GM23338 (cell line): ENCODE measurements around the gene UBA5. TPM values are rescaled to one million over a fixed set of nuclear protein-coding genes. Genes with fewer than 3 reads are reported as not detected.

Source experiments
- ATAC-seq: fragments of 200-7000 bp; cut with Tn5 transposase; 3 replicates; pipeline ENCODE4 v1.9.1; 2020
- DNase-seq: peaks from one replicate; pipeline ENCODE4 v3.0.0-alpha.2; 2015; ENCODE audit warnings: low spot score
- H2AFZ ChIP-seq: fragments of 200-600 bp; sonication (generic); 2 replicates; pipeline ENCODE4 v1.8.0; 2016; ENCODE audit warnings: antibody characterized with exemption, mild to moderate bottlenecking, moderate library complexity
- H3F3A ChIP-seq: fragments of 200-600 bp; sonication (generic); replicated peaks from 2 replicates; pipeline ENCODE4 v1.8.0; 2017; ENCODE audit warnings: antibody characterized with exemption, mixed run types, low read depth
- H3K27ac ChIP-seq: fragments of 200-600 bp; sonication (generic); 2 replicates; pipeline ENCODE4 v1.6.1; 2016; ENCODE audit warnings: low read depth
- H3K27me3 ChIP-seq: fragments of 200-600 bp; sonication (generic); 2 replicates; pipeline ENCODE4 v1.8.0; 2016; ENCODE audit warnings: mild to moderate bottlenecking, mixed run types, moderate library complexity; ENCODE audit not compliant: insufficient read depth
- H3K36me3 ChIP-seq: fragments of 200-600 bp; sonication (generic); 2 replicates; pipeline ENCODE4 v1.8.0; 2016; ENCODE audit warnings: mild to moderate bottlenecking; ENCODE audit not compliant: insufficient read depth
- H3K4me1 ChIP-seq: fragments of 200-600 bp; sonication (generic); 2 replicates; pipeline ENCODE4 v1.8.0; 2016; ENCODE audit warnings: mild to moderate bottlenecking, moderate library complexity; ENCODE audit not compliant: insufficient read depth
- H3K4me2 ChIP-seq: fragments of 200-600 bp; sonication (generic); 2 replicates; pipeline ENCODE4 v1.7.1; 2017; ENCODE audit warnings: mixed run types
- H3K4me3 ChIP-seq: fragments of 200-600 bp; sonication (generic); 2 replicates; pipeline ENCODE4 v1.6.1; 2016; ENCODE audit warnings: mixed run types
- H3K79me2 ChIP-seq: fragments of 200-600 bp; sonication (generic); replicated peaks from 2 replicates; pipeline ENCODE4 v1.8.0; 2017; ENCODE audit warnings: mild to moderate bottlenecking; ENCODE audit not compliant: insufficient read depth
- H3K9me2 ChIP-seq: fragments of 200-600 bp; sonication (generic); 2 replicates; pipeline ENCODE4 v1.8.0; 2017; ENCODE audit not compliant: insufficient read depth
- H4K20me1 ChIP-seq: fragments of 200-600 bp; sonication (generic); replicated peaks from 2 replicates; pipeline ENCODE4 v1.8.0; 2017; ENCODE audit warnings: mild to moderate bottlenecking; ENCODE audit not compliant: insufficient read depth
- H3K27ac Mint-ChIP-seq: 2 replicates; pipeline ENCODE4 v1.8.0; 2020; ENCODE audit warnings: inconsistent platforms, mild to moderate bottlenecking, moderate library complexity, mixed read lengths
- H3K27me3 Mint-ChIP-seq: 3 replicates; pipeline ENCODE4 v1.8.0; 2022; ENCODE audit warnings: low read depth, mild to moderate bottlenecking, moderate library complexity, mixed read lengths, inconsistent platforms; ENCODE audit not compliant: insufficient read depth, poor library complexity
- H3K36me3 Mint-ChIP-seq: 3 replicates; pipeline ENCODE4 v1.8.0; 2021; ENCODE audit warnings: low read depth, mild to moderate bottlenecking, inconsistent platforms, moderate library complexity, mixed read lengths
- H3K4me1 Mint-ChIP-seq: 3 replicates; pipeline ENCODE4 v1.8.0; 2020; ENCODE audit warnings: mild to moderate bottlenecking, inconsistent platforms, mixed read lengths
- H3K4me3 Mint-ChIP-seq: 3 replicates; pipeline ENCODE4 v1.8.0; 2021; ENCODE audit warnings: moderate library complexity, mild to moderate bottlenecking, inconsistent platforms, mixed read lengths
- H3K9me3 Mint-ChIP-seq: 3 replicates; pipeline ENCODE4 v1.8.0; 2020; ENCODE audit warnings: moderate library complexity, mild to moderate bottlenecking, inconsistent platforms, mixed read lengths
- CREB1 ChIP-seq: fragments of 250-450 bp; sonication (Bioruptor Pico); IDR thresholded peaks from 2 replicates; pipeline ENCODE4 v1.5.0; 2020; ENCODE audit warnings: low read depth, mild to moderate bottlenecking, moderate library complexity
- EZH2 ChIP-seq: fragments of 200-600 bp; sonication (generic); IDR thresholded peaks from one replicate; pipeline ENCODE4 v1.8.0; 2017; ENCODE audit warnings: antibody characterized with exemption, mild to moderate bottlenecking, low read depth; ENCODE audit not compliant: unreplicated experiment
- EZH2phosphoT487 ChIP-seq: fragments of 200-600 bp; sonication (generic); IDR thresholded peaks from one replicate; pipeline ENCODE4 v1.8.1; 2018; ENCODE audit warnings: antibody characterized with exemption; ENCODE audit not compliant: unreplicated experiment
- JUNB ChIP-seq: IDR thresholded peaks from one replicate; pipeline ENCODE4 v1.6.1; 2016; ENCODE audit warnings: antibody characterized with exemption; ENCODE audit not compliant: unreplicated experiment
- NANOG ChIP-seq: IDR thresholded peaks from 2 replicates; pipeline ENCODE4 v1.6.1; 2016; ENCODE audit warnings: antibody characterized with exemption, borderline replicate concordance
- POLR2AphosphoS5 ChIP-seq: IDR thresholded peaks from 2 replicates; pipeline ENCODE4 v1.6.1; 2016; ENCODE audit warnings: antibody characterized with exemption, low read depth
- STAT1 ChIP-seq: IDR thresholded peaks from one replicate; pipeline ENCODE4 v1.6.1; 2016; ENCODE audit warnings: antibody characterized with exemption; ENCODE audit not compliant: unreplicated experiment
- ZNF114 ChIP-seq: fragments of 250-450 bp; sonication (Bioruptor Pico); IDR thresholded peaks from 2 replicates; pipeline ENCODE4 v1.5.0; 2020; ENCODE audit warnings: mild to moderate bottlenecking, moderate library complexity
- ZNF331 ChIP-seq: fragments of 250-450 bp; sonication (Bioruptor Pico); IDR thresholded peaks from 2 replicates; pipeline ENCODE4 v1.5.0; 2020; ENCODE audit warnings: low read depth, mild to moderate bottlenecking, moderate library complexity
- polyA plus RNA-seq: library from polyadenylated mRNA; unstranded; fragments of >200 nt; fragmentation: Nextera tagmentation; extraction: Ambion mirVana; gene quantifications from 2 replicates; pipeline ENCODE4 v1.2.1, GENCODE V29; 2016
- total RNA-seq: library from RNA; depleted of rRNA; stranded (reverse); fragments of >200 nt; shearing (Covaris generic); gene quantifications from 2 replicates; pipeline ENCODE4 v1.2.3, GENCODE V29; 2014
- TF ChIP-seq, protein P1 (sequence below): IDR thresholded peaks from one replicate; pipeline ENCODE4 v1.6.1; 2018; ENCODE audit warnings: antibody characterized with exemption; ENCODE audit not compliant: unreplicated experiment
- TF ChIP-seq, protein P2 (sequence below): fragments of 250-450 bp; sonication (Bioruptor Pico); IDR thresholded peaks from 2 replicates; pipeline ENCODE4 v1.5.0; 2020; ENCODE audit warnings: mild to moderate bottlenecking, moderate library complexity
- TF ChIP-seq, protein P3 (sequence below), 2 experiments: fragments of 200-600 bp in 1 of 2; sonication (generic) in 1 of 2; conservative IDR thresholded peaks; 2 replicates each; pipeline versions ENCODE4 v1.5.1 to v1.6.1; 2016 to 2017; ENCODE audit warnings: antibody characterized with exemption in 2 of 2, low read depth in 2 of 2, mild to moderate bottlenecking in 2 of 2, moderate library complexity in 1 of 2
- TF ChIP-seq, protein P4 (sequence below): IDR thresholded peaks from 2 replicates; pipeline ENCODE4 v1.6.1; 2016; ENCODE audit warnings: antibody characterized with exemption

The UBA5 gene
- total and polyA plus RNA-seq, 2 experiments from 2014 or later, result 22.8 to 51.5 TPM

DNA sequence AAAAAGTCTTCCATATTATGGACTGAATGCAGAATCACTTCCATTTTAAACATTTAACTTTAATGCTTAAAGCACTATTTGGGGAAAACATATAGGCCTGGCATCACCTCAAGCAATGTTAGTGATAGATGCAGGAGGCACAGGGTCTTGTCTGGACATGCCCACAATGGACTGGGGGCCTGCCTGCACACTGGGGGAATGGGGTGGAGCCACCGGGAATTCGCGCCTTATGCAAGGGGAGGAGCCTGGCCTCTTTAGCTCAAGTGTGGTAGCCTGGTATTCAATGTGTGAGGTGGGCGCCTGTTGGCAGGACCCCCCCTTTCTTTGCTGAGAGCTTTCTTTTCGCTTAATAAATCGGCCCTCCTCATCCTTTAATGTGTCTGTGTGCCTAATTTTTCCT is 33.2 kb upstream of the UBA5 start:
- H3K4me1 Mint-ChIP-seq, result peaks cover 14% of the 10 kb centered on the region; the same call in 2 of the 3 replicates
- H2AFZ ChIP-seq, result no peak overlapping the region
- H3K27ac Mint-ChIP-seq, result peak overlapping the region; percentile 93

More for the DNA sequence above, 33.2 kb upstream of the UBA5 start:
- peak overlapping the region; percentile 12; the same call in 1 of the 2 replicates for H3K27ac ChIP-seq
- ATAC-seq, result peak; percentile 84
- H3K79me2 ChIP-seq, result no peaks in the 10 kb centered on the region
- no peaks in the 10 kb centered on the region for H3K27me3 ChIP-seq
- no peak overlapping the region for H3K4me2 ChIP-seq
- H3K4me3 ChIP-seq, result no peak overlapping the region
- no peaks in the 10 kb centered on the region for H3K36me3 ChIP-seq
- no peaks in the 10 kb centered on the region for H3K9me3 Mint-ChIP-seq
- H4K20me1 ChIP-seq, result no peaks in the 10 kb centered on the region
- no peak overlapping the region for H3K4me3 Mint-ChIP-seq
- H3K36me3 Mint-ChIP-seq, result peaks cover 2% of the 10 kb centered on the region; the same call in 2 of the 3 replicates
- H3K9me2 ChIP-seq, result no peaks in the 10 kb centered on the region
- TF ChIP-seq, protein P1, sequence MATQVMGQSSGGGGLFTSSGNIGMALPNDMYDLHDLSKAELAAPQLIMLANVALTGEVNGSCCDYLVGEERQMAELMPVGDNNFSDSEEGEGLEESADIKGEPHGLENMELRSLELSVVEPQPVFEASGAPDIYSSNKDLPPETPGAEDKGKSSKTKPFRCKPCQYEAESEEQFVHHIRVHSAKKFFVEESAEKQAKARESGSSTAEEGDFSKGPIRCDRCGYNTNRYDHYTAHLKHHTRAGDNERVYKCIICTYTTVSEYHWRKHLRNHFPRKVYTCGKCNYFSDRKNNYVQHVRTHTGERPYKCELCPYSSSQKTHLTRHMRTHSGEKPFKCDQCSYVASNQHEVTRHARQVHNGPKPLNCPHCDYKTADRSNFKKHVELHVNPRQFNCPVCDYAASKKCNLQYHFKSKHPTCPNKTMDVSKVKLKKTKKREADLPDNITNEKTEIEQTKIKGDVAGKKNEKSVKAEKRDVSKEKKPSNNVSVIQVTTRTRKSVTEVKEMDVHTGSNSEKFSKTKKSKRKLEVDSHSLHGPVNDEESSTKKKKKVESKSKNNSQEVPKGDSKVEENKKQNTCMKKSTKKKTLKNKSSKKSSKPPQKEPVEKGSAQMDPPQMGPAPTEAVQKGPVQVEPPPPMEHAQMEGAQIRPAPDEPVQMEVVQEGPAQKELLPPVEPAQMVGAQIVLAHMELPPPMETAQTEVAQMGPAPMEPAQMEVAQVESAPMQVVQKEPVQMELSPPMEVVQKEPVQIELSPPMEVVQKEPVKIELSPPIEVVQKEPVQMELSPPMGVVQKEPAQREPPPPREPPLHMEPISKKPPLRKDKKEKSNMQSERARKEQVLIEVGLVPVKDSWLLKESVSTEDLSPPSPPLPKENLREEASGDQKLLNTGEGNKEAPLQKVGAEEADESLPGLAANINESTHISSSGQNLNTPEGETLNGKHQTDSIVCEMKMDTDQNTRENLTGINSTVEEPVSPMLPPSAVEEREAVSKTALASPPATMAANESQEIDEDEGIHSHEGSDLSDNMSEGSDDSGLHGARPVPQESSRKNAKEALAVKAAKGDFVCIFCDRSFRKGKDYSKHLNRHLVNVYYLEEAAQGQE, result no peak
- TF ChIP-seq NANOG (no peak), EZH2 (no peak), ZNF114 (no peak), EZH2phosphoT487 (no peak), STAT1 (no peak), ZNF331 (CRISPR knock-in tag) (no peak), JUNB (no peak), CREB1 (CRISPR knock-in tag) (no peak), POLR2AphosphoS5 (no peak)
- TF ChIP-seq, protein P2, sequence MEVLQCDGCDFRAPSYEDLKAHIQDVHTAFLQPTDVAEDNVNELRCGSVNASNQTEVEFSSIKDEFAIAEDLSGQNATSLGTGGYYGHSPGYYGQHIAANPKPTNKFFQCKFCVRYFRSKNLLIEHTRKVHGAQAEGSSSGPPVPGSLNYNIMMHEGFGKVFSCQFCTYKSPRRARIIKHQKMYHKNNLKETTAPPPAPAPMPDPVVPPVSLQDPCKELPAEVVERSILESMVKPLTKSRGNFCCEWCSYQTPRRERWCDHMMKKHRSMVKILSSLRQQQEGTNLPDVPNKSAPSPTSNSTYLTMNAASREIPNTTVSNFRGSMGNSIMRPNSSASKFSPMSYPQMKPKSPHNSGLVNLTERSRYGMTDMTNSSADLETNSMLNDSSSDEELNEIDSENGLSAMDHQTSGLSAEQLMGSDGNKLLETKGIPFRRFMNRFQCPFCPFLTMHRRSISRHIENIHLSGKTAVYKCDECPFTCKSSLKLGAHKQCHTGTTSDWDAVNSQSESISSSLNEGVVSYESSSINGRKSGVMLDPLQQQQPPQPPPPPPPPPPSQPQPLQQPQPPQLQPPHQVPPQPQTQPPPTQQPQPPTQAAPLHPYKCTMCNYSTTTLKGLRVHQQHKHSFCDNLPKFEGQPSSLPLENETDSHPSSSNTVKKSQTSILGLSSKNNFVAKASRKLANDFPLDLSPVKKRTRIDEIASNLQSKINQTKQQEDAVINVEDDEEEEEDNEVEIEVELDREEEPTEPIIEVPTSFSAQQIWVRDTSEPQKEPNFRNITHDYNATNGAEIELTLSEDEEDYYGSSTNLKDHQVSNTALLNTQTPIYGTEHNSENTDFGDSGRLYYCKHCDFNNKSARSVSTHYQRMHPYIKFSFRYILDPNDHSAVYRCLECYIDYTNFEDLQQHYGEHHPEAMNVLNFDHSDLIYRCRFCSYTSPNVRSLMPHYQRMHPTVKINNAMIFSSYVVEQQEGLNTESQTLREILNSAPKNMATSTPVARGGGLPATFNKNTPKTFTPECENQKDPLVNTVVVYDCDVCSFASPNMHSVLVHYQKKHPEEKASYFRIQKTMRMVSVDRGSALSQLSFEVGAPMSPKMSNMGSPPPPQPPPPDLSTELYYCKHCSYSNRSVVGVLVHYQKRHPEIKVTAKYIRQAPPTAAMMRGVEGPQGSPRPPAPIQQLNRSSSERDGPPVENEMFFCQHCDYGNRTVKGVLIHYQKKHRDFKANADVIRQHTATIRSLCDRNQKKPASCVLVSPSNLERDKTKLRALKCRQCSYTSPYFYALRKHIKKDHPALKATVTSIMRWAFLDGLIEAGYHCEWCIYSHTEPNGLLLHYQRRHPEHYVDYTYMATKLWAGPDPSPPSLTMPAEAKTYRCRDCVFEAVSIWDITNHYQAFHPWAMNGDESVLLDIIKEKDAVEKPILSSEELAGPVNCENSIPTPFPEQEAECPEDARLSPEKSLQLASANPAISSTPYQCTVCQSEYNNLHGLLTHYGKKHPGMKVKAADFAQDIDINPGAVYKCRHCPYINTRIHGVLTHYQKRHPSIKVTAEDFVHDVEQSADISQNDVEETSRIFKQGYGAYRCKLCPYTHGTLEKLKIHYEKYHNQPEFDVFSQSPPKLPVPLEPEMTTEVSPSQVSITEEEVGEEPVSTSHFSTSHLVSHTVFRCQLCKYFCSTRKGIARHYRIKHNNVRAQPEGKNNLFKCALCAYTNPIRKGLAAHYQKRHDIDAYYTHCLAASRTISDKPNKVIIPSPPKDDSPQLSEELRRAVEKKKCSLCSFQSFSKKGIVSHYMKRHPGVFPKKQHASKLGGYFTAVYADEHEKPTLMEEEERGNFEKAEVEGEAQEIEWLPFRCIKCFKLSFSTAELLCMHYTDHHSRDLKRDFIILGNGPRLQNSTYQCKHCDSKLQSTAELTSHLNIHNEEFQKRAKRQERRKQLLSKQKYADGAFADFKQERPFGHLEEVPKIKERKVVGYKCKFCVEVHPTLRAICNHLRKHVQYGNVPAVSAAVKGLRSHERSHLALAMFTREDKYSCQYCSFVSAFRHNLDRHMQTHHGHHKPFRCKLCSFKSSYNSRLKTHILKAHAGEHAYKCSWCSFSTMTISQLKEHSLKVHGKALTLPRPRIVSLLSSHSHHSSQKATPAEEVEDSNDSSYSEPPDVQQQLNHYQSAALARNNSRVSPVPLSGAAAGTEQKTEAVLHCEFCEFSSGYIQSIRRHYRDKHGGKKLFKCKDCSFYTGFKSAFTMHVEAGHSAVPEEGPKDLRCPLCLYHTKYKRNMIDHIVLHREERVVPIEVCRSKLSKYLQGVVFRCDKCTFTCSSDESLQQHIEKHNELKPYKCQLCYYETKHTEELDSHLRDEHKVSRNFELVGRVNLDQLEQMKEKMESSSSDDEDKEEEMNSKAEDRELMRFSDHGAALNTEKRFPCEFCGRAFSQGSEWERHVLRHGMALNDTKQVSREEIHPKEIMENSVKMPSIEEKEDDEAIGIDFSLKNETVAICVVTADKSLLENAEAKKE (CRISPR knock-in tag), result no peak
- TF ChIP-seq, protein P3, sequence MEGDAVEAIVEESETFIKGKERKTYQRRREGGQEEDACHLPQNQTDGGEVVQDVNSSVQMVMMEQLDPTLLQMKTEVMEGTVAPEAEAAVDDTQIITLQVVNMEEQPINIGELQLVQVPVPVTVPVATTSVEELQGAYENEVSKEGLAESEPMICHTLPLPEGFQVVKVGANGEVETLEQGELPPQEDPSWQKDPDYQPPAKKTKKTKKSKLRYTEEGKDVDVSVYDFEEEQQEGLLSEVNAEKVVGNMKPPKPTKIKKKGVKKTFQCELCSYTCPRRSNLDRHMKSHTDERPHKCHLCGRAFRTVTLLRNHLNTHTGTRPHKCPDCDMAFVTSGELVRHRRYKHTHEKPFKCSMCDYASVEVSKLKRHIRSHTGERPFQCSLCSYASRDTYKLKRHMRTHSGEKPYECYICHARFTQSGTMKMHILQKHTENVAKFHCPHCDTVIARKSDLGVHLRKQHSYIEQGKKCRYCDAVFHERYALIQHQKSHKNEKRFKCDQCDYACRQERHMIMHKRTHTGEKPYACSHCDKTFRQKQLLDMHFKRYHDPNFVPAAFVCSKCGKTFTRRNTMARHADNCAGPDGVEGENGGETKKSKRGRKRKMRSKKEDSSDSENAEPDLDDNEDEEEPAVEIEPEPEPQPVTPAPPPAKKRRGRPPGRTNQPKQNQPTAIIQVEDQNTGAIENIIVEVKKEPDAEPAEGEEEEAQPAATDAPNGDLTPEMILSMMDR (conservative IDR thresholded peaks at IDR 0.05; ENCODE audit: low read depth in 2 of 2), result no peak
- TF ChIP-seq, protein P4, sequence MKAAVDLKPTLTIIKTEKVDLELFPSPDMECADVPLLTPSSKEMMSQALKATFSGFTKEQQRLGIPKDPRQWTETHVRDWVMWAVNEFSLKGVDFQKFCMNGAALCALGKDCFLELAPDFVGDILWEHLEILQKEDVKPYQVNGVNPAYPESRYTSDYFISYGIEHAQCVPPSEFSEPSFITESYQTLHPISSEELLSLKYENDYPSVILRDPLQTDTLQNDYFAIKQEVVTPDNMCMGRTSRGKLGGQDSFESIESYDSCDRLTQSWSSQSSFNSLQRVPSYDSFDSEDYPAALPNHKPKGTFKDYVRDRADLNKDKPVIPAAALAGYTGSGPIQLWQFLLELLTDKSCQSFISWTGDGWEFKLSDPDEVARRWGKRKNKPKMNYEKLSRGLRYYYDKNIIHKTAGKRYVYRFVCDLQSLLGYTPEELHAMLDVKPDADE, result no peak
- no peaks in the 10 kb centered on the region for H3F3A ChIP-seq
- H3K27me3 Mint-ChIP-seq, result no peaks in the 10 kb centered on the region
- DNase-seq, result peak; percentile 50
- peaks cover 14% of the 10 kb centered on the region for H3K4me1 ChIP-seq
